HL-60 (cell line): ENCODE results near the gene SLC6A5.

ENCODE experiments used
- CTCF ChIP-seq: IDR thresholded peaks from one replicate; pipeline ENCODE4 v1.5.1; 2011; ENCODE audit warnings: low read length, control low read depth, inconsistent platforms; ENCODE audit not compliant: insufficient read depth
- GABPA ChIP-seq: IDR thresholded peaks from 2 replicates; pipeline ENCODE4 v1.6.1; 2012; ENCODE audit warnings: low read depth
- POLR2AphosphoS5 ChIP-seq: IDR thresholded peaks from 2 replicates; pipeline ENCODE4 v1.6.1; 2012; ENCODE audit warnings: low read depth
- SPI1 ChIP-seq: IDR thresholded peaks from 2 replicates; pipeline ENCODE4 v1.6.1; 2012; ENCODE audit warnings: low read depth, mild to moderate bottlenecking, borderline replicate concordance
- TF ChIP-seq, protein P1 (sequence below): IDR thresholded peaks from 2 replicates; pipeline ENCODE4 v1.6.1; 2012; ENCODE audit warnings: low read depth; ENCODE audit not compliant: insufficient replicate concordance

DNA sequence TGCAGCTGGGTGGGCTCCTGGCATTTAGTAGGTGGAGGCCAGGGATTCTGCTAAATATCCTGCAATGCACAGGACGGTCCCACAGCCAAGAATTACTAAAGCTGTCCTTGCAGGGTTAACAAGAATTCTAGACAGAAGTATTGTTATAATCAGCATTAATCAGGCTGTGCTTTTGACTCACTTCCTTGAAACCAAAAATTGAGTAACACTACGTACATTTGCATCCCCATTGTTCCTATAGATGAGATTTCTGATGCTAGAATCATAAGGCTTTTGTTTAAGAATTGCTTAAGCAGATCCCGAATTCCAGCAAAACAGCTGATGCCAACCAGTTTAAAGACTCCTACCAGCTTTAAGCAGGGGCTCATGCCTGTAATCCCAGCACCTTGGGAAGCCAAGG is 11.4 kb downstream of the SLC6A5 start:
- no peak for TF ChIP-seq CTCF
- TF ChIP-seq, protein P1, sequence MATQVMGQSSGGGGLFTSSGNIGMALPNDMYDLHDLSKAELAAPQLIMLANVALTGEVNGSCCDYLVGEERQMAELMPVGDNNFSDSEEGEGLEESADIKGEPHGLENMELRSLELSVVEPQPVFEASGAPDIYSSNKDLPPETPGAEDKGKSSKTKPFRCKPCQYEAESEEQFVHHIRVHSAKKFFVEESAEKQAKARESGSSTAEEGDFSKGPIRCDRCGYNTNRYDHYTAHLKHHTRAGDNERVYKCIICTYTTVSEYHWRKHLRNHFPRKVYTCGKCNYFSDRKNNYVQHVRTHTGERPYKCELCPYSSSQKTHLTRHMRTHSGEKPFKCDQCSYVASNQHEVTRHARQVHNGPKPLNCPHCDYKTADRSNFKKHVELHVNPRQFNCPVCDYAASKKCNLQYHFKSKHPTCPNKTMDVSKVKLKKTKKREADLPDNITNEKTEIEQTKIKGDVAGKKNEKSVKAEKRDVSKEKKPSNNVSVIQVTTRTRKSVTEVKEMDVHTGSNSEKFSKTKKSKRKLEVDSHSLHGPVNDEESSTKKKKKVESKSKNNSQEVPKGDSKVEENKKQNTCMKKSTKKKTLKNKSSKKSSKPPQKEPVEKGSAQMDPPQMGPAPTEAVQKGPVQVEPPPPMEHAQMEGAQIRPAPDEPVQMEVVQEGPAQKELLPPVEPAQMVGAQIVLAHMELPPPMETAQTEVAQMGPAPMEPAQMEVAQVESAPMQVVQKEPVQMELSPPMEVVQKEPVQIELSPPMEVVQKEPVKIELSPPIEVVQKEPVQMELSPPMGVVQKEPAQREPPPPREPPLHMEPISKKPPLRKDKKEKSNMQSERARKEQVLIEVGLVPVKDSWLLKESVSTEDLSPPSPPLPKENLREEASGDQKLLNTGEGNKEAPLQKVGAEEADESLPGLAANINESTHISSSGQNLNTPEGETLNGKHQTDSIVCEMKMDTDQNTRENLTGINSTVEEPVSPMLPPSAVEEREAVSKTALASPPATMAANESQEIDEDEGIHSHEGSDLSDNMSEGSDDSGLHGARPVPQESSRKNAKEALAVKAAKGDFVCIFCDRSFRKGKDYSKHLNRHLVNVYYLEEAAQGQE: no peak
- no peak for TF ChIP-seq GABPA
- no peak for TF ChIP-seq POLR2AphosphoS5
- TF ChIP-seq SPI1: no peak
